HepG2 (cell line): Measurements from ENCODE around the gene FUT6. TPM values are rescaled to one million over a fixed set of nuclear protein-coding genes. Genes with fewer than 3 reads are reported as not detected.

Experiments used
- ATAC-seq: fragments of 200-7000 bp; cut with Tn5 transposase; 3 replicates; pipeline ENCODE4 v1.9.1; 2020; ENCODE audit warnings: mild to moderate bottlenecking, moderate library complexity
- BruUV-seq: library from RNA; stranded (reverse); fragments of 400-500 nt; replicated peaks from 2 replicates; lab custom pipeline; 2021; lab: Mats Ljungman, UMichigan
- CTCF ChIA-PET: fragments of 300-600 bp; formaldehyde crosslinking; extraction: SDS; loops from one replicate; lab custom pipeline; 2021; ENCODE audit warnings: low total read pairs, inconsistent platforms, low intra/inter-chr PET ratio; lab: Yijun Ruan, JAX
- POLR2A ChIA-PET: fragments of 350-600 bp; sonication (Branson Sonifier 250); formaldehyde crosslinking; loops from one replicate; lab custom pipeline; 2020; ENCODE audit warnings: antibody characterized with exemption, inconsistent platforms; lab: Yijun Ruan, JAX
- DNase-seq: peaks from one replicate; pipeline ENCODE4 v3.0.0-alpha.2; 2015; ENCODE audit warnings: low spot score
- FAIRE-seq: peaks from 3 replicates; lab custom pipeline; 2011; peaks lifted over from hg19 to GRCh38; lab: Jason Lieb, UNC
- H2AFZ ChIP-seq: one replicate; pipeline ENCODE4 v1.6.1; 2011; ENCODE audit warnings: low read length, inconsistent platforms
- H3K27ac ChIP-seq: fragments of 300-600 bp; 3 replicates; pipeline ENCODE4 v1.8.0; 2011; ENCODE audit warnings: mixed run types, mild to moderate bottlenecking, mixed read lengths, low read length, inconsistent platforms; ENCODE audit not compliant: insufficient read depth; ENCODE audit errors: extremely low read length
- H3K27me3 ChIP-seq, 2 experiments: fragments of 200-600 bp in 1 of 2; 2 replicates in 1 of 2; 3 replicates in 1 of 2; pipeline versions ENCODE4 v1.6.0 to v1.8.0; 2011; ENCODE audit warnings: low read length in 2 of 2, mild to moderate bottlenecking in 2 of 2, moderate library complexity in 2 of 2, inconsistent platforms in 1 of 2; ENCODE audit not compliant: insufficient read depth in 2 of 2, control insufficient read depth in 1 of 2
- H3K36me3 ChIP-seq, 2 experiments: fragments of 200-600 bp in 1 of 2; replicated peaks in 1 of 2; 2 replicates in 1 of 2; 3 replicates in 1 of 2; pipeline versions ENCODE4 v1.5.1 to v1.8.0; 2011; ENCODE audit warnings: low read length in 2 of 2, inconsistent platforms in 1 of 2; ENCODE audit not compliant: insufficient read depth in 2 of 2, control insufficient read depth in 1 of 2
- H3K4me1 ChIP-seq: 2 replicates; pipeline ENCODE4 v1.5.1; 2012; ENCODE audit warnings: low read length, inconsistent platforms; ENCODE audit not compliant: insufficient read depth
- H3K4me2 ChIP-seq: 2 replicates; pipeline ENCODE4 v1.6.0; 2011; ENCODE audit warnings: low read depth, low read length, inconsistent platforms
- H3K4me3 ChIP-seq, 3 experiments: fragments of 200-600 bp in 1 of 3; sonication (generic), shearing (Covaris generic) in 1 of 3; replicated peaks in 1 of 3; 2 replicates each; pipeline ENCODE4 v1.5.1; 2011 to 2016; ENCODE audit warnings: low read length in 3 of 3, inconsistent platforms in 2 of 3, low read depth in 2 of 3, mild to moderate bottlenecking in 2 of 3, control low read depth in 1 of 3, mixed read lengths in 1 of 3; ENCODE audit not compliant: insufficient read depth in 1 of 3
- H3K79me2 ChIP-seq: one replicate; pipeline ENCODE4 v1.6.1; 2011; ENCODE audit warnings: low read length, inconsistent platforms; ENCODE audit not compliant: insufficient read depth
- H3K9ac ChIP-seq: 2 replicates; pipeline ENCODE4 v1.6.0; 2011; ENCODE audit warnings: mild to moderate bottlenecking, low read depth, low read length, inconsistent platforms; ENCODE audit not compliant: insufficient read depth
- H3K9me3 ChIP-seq: 2 replicates; pipeline ENCODE4 v1.5.1; 2012; ENCODE audit warnings: mild to moderate bottlenecking, low read length
- H4K20me1 ChIP-seq: 2 replicates; pipeline ENCODE4 v1.6.0; 2011; ENCODE audit warnings: inconsistent platforms, mild to moderate bottlenecking, low read length, moderate library complexity; ENCODE audit not compliant: insufficient read depth
- BCL6 ChIP-seq: IDR thresholded peaks from 2 replicates; pipeline ENCODE4 v1.6.1; 2016; ENCODE audit warnings: missing genetic modification reagents, missing compliant biosample characterization
- CEBPB ChIP-seq: IDR thresholded peaks from 2 replicates; pipeline ENCODE4 v1.6.1; 2011; ENCODE audit warnings: low read depth, low read length, improper control_type of control experiment, borderline replicate concordance
- CEBPG ChIP-seq: IDR thresholded peaks from 2 replicates; pipeline ENCODE4 v1.6.1; 2016
- HNRNPL ChIP-seq: fragments of 200-400 bp; formaldehyde crosslinking; IDR thresholded peaks from 2 replicates; pipeline ENCODE4 v1.6.1; 2017; ENCODE audit warnings: mild to moderate bottlenecking, low read depth, low read length
- PAX8 ChIP-seq: sonication (generic); formaldehyde crosslinking; IDR thresholded peaks from 2 replicates; pipeline ENCODE4 v1.8.0; 2022; ENCODE audit warnings: mild to moderate bottlenecking, missing genetic modification reagents, borderline replicate concordance
- SOX13 ChIP-seq, 3 experiments: fragments of 450-650 bp in 1 of 3; sonication (generic) in 1 of 3; formaldehyde crosslinking in 1 of 3; IDR thresholded peaks in 2 of 3; conservative IDR thresholded peaks in 1 of 3; 2 replicates each; pipeline versions ENCODE4 v1.5.0 to v1.6.1; 2016 to 2020; ENCODE audit warnings: antibody characterized with exemption in 1 of 3, mild to moderate bottlenecking in 1 of 3, missing compliant biosample characterization in 1 of 3, missing genetic modification reagents in 1 of 3, moderate library complexity in 1 of 3
- SOX5 ChIP-seq: IDR thresholded peaks from 2 replicates; pipeline ENCODE4 v1.6.1; 2016; ENCODE audit warnings: borderline replicate concordance
- THAP9 ChIP-seq: sonication (generic); formaldehyde crosslinking; IDR thresholded peaks from 2 replicates; pipeline ENCODE4; 2020; ENCODE audit warnings: missing genetic modification reagents, mild to moderate bottlenecking, borderline replicate concordance
- USF2 ChIP-seq, 2 experiments: sonication (generic) in 1 of 2; formaldehyde crosslinking in 1 of 2; IDR thresholded peaks; 2 replicates each; pipeline versions ENCODE4 v1.5.1 to v1.6.1; 2011 to 2020; ENCODE audit warnings: borderline replicate concordance in 1 of 2, low read depth in 1 of 2, low read length in 1 of 2, mild to moderate bottlenecking in 1 of 2, missing genetic modification reagents in 1 of 2, moderate library complexity in 1 of 2
- WGBS: methylation state at CpG from one replicate; pipeline ENCODE4 v1.1.6; 2017; ENCODE audit warnings: low lambda C conversion rate; 5-methylcytosine and 5-hydroxymethylcytosine counted together
- in situ Hi-C: cut with HindIII; loops from 2 replicates; pipeline ENCODE4 v1.10.0; 2017; ENCODE audit warnings: low pct_unique_long_range_greater_than_20kb; ENCODE audit not compliant: extremely low pct_ligation_motif_present
- intact Hi-C: fragments of 100-400 bp; cut with micrococcal nuclease; formaldehyde crosslinking; loops from one replicate; pipeline ENCODE4 v1.10.0; 2022; ENCODE audit not compliant: unreplicated experiment
- polyA plus RNA-seq, 8 experiments: library from polyadenylated mRNA; depleted of rRNA in 3 of 8; stranded (reverse) in 7 of 8; unstranded in 1 of 8; fragments of >200 nt; fragmentation: Illumina TruSeq in 4 of 8; extraction: Trizol in 4 of 8; gene quantifications; 2 replicates each; pipeline versions ENCODE4 v1.2.1 to v1.2.3, GENCODE V29; 2011 to 2016; ENCODE audit warnings: low read depth in 4 of 8, missing spikeins in 1 of 8, mixed read lengths in 1 of 8; ENCODE audit not compliant: insufficient read depth in 1 of 8
- total RNA-seq, 5 experiments: library from RNA; depleted of rRNA; stranded (reverse); fragments of >200 nt; fragmentation: Illumina TruSeq; extraction: Trizol; gene quantifications; 2 replicates each; pipeline ENCODE4 v1.2.3, GENCODE V29; 2016; ENCODE audit warnings: low read depth in 1 of 5
- TF ChIP-seq, protein P1 (sequence below): IDR thresholded peaks from 2 replicates; pipeline ENCODE4 v1.6.1; 2016; ENCODE audit warnings: low read depth, control low read depth
- TF ChIP-seq, protein P2 (sequence below): sonication (generic); formaldehyde crosslinking; IDR thresholded peaks from 2 replicates; pipeline ENCODE4 v1.5.1; 2020; ENCODE audit warnings: mild to moderate bottlenecking, missing genetic modification reagents, moderate library complexity

The FUT6 gene
- total and polyA plus RNA-seq, 2 of the 13 experiments (the other 11 are each of a cell fraction or from before 2014, with no cell fraction given) = 8.2 to 27.7 TPM

DNA sequence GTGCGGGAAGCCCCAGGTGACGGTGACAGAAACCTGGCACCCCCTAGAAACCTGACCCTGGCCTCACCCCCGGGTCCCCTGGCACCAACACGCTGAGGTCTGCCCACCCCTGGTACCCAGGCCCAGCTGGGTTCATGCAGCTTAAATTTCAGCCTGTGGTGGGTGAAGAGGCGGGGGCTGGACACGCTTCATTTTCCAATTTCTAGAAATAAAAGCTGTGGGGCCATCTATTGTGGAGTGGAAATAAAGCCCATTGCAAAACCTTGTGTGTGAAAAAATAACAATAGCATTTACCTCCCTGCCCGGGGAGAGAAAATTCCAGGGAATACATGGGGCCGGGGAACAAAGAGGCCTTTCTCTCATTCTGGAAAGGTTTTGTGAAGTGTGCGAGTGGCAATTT, 38.4 kb upstream of the FUT6 start:
- H3K4me1 ChIP-seq = peaks cover 100% of the 10 kb centered on the region
- H3K9ac ChIP-seq = peak overlapping the region; percentile 24; the same call in 1 of the 2 replicates
- H3K27ac ChIP-seq = peak overlapping the region; percentile 56
- TF ChIP-seq CEBPG (CRISPR knock-in tag) = peak; percentile 26; the same call in 1 of the 2 replicates
- peak; percentile 29; the same call in 1 of the 2 replicates for TF ChIP-seq BCL6 (CRISPR knock-in tag)
- TF ChIP-seq HNRNPL = peak; percentile 76
- no peak for TF ChIP-seq CEBPB
- TF ChIP-seq SOX13 (IDR thresholded peaks at IDR 0.05) = 0 out of 2 replicates have a peak, but pooled peaks have one; percentile 48
- TF ChIP-seq SOX13 (CRISPR knock-in tag; conservative IDR thresholded peaks at IDR 0.05 in 1 of 2, IDR thresholded peaks at IDR 0.05 in 1 of 2) = peak in 1 of 2 experiments; percentile 92; a peak in 2 of 4 replicates
- TF ChIP-seq SOX5 (CRISPR knock-in tag) = peak; percentile 87; the same call in 1 of the 2 replicates
- no peak for TF ChIP-seq USF2 (IDR thresholded peaks at IDR 0.05; ENCODE audit: low read depth, low read length)
- no peak for TF ChIP-seq USF2 (CRISPR knock-in tag; IDR thresholded peaks at IDR 0.05; ENCODE audit: borderline replicate concordance)
- TF ChIP-seq, protein P1, sequence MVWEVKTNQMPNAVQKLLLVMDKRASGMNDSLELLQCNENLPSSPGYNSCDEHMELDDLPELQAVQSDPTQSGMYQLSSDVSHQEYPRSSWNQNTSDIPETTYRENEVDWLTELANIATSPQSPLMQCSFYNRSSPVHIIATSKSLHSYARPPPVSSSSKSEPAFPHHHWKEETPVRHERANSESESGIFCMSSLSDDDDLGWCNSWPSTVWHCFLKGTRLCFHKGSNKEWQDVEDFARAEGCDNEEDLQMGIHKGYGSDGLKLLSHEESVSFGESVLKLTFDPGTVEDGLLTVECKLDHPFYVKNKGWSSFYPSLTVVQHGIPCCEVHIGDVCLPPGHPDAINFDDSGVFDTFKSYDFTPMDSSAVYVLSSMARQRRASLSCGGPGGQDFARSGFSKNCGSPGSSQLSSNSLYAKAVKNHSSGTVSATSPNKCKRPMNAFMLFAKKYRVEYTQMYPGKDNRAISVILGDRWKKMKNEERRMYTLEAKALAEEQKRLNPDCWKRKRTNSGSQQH (CRISPR knock-in tag) = no peak
- TF ChIP-seq THAP9 (CRISPR knock-in tag) = no peak
- TF ChIP-seq, protein P2, sequence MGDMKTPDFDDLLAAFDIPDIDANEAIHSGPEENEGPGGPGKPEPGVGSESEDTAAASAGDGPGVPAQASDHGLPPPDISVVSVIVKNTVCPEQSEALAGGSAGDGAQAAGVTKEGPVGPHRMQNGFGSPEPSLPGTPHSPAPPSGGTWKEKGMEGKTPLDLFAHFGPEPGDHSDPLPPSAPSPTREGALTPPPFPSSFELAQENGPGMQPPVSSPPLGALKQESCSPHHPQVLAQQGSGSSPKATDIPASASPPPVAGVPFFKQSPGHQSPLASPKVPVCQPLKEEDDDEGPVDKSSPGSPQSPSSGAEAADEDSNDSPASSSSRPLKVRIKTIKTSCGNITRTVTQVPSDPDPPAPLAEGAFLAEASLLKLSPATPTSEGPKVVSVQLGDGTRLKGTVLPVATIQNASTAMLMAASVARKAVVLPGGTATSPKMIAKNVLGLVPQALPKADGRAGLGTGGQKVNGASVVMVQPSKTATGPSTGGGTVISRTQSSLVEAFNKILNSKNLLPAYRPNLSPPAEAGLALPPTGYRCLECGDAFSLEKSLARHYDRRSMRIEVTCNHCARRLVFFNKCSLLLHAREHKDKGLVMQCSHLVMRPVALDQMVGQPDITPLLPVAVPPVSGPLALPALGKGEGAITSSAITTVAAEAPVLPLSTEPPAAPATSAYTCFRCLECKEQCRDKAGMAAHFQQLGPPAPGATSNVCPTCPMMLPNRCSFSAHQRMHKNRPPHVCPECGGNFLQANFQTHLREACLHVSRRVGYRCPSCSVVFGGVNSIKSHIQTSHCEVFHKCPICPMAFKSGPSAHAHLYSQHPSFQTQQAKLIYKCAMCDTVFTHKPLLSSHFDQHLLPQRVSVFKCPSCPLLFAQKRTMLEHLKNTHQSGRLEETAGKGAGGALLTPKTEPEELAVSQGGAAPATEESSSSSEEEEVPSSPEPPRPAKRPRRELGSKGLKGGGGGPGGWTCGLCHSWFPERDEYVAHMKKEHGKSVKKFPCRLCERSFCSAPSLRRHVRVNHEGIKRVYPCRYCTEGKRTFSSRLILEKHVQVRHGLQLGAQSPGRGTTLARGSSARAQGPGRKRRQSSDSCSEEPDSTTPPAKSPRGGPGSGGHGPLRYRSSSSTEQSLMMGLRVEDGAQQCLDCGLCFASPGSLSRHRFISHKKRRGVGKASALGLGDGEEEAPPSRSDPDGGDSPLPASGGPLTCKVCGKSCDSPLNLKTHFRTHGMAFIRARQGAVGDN (CRISPR knock-in tag) = peak; percentile 33; the same call in 1 of the 2 replicates
- no peak for TF ChIP-seq PAX8 (CRISPR knock-in tag)

More for the DNA sequence above, 38.4 kb upstream of the FUT6 start:
- H3K9me3 ChIP-seq = no peaks in the 10 kb centered on the region
- ATAC-seq (no peak), DNase-seq (peak; percentile 62), FAIRE-seq (no peak)
- no TSS peak for BruUV-seq
- intact Hi-C loops (no loop called here), in situ Hi-C loops (no loop called here)
- no peak overlapping the region for H2AFZ ChIP-seq
- POLR2A ChIA-PET = interaction anchor here (0.8 kb wide), 1 partner anchor 50 kb away, joined by 3 read pairs; no protein-coding TSS in a partner anchor
- WGBS = 69% methylated on average over 9 of the region's 9 CpGs
- no peaks in the 10 kb centered on the region for H3K79me2 ChIP-seq
- no peaks in the 10 kb centered on the region for H3K36me3 ChIP-seq
- H3K4me2 ChIP-seq = no peak overlapping the region; the same call in 1 of the 2 replicates
- H3K27me3 ChIP-seq = no peaks in the 10 kb centered on the region
- H4K20me1 ChIP-seq = no peaks in the 10 kb centered on the region
- CTCF ChIA-PET = no interaction called here
- no peak overlapping the region for H3K4me3 ChIP-seq
